ENCODE measurements around the gene S1PR1.
A peak's percentile ranks its signal among the peaks of the same experiment; 100 is the strongest.
"Not testable (repeated sequence)": the region's sequence is repeated elsewhere in the genome, so short reads cannot be mapped to it uniquely, and the experiment has no call there.

The S1PR1 gene

DNA sequence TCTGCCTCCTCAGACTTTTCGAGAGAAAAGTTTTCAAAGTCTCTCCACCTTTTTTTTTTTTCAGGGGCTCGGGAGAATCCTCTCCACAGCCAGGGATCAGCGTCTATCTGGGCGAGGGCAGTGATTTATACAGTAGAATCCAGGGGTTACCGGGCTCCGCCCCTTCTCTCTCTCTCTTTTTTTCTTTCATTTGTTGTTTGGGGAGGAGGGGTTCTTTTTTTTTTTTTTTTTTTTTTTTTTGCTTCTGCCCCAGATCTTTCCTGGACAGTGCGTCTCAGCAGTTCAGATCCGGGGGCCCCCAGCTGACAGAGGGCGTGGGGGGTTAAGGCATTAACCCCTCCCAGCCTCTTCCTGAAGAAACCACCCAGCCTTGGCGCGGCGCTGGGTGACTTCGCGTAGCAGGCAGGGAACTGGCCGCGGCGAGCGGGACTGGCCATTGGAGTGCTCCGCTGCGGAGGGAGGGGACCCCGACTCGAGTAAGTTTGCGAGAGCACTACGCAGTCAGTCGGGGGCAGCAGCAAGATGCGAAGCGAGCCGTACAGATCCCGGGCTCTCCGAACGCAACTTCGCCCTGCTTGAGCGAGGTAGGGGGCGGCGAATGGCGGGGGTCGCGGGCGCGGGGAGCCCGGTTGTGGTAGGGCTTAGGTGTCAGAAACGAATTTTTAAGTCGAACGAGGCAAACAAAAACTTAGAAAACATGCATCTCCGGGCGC is at the start of gene S1PR1:
TSS of gene S1PR1 (plus strand) at position 504 of the 713 bp plus-strand sequence. CDS start 1,966 bp downstream, outside the sequence.
- peak; percentile 58 for DNase-seq

DNA sequence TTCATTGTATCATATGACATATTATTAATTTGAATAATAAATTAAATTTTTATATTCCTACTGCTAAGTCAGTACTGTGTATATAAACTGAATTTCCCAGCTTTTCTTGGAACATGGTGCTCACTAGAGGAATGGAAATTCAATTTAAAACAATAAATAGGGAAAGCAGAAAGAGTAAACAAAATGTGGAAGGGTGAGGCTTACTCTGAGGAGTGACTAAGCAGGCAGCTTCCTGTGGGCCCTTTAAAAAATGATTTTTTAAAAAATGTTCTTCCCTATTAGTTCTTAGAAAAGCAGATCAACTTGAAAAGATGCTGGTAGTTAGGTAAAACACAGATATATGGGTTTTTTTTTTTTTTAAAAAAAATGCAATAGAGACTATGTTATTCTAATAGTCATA is 49.5 kb upstream of the S1PR1 start:
- peak; percentile 33 for DNase-seq

DNA sequence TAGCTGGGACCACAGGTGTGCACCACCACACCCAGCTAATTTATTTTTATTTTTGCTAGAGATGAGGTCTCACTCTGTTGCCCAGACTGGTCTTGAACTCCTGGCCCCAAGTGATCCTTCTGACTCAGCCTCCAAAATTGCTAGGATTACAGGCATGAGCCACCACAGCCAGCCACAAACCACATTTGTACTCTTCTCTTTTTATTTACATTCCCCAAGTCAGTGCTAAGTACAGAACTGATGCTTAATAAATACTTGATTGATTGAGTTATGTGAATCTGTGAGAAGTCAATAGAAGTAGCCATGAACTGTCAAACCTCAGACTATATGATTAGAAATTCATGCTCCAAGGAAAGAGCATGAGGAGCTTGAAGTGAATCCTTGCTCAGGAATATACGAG is 48.5 kb upstream of the S1PR1 start:
- DNase-seq: no peak

DNA sequence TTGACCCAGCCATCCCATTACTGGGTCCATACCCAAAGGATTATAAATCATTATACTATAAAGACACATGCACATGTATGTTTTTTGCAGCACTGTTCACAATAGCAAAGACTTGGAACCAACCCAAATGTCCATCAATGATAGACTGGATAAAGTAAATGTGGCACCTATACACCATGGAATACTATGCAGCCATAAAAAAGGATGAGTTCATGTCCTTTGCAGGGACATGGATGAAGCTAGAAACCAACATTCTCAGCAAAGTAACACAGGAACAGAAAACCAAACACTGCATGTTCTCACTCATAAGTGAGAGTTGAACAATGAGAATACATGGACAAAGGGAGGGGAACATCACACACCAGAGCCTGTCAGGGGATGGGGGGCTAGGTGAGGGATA is 47.9 kb upstream of the S1PR1 start:
- DNase-seq: not testable (repeated sequence)

DNA sequence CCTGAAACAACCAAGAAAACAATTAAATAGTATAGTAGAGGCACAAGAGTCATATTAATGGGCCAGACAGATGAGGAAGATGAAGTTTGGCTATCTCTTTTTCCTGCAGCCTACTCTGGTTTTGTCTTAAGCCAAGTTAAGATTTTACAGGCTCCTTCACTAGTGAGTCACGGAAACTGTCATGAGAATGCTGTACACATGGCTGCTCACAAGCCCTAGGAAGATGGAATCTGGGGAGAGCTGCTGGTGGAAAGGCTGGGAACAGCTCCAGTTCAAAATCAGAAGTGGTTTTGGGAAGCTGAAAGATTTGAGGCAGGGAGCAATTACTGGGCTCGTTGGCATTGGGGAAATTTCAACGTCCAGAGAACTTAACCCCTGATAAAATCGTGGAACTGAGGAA is 46.4 kb upstream of the S1PR1 start:
- no peak for DNase-seq

DNA sequence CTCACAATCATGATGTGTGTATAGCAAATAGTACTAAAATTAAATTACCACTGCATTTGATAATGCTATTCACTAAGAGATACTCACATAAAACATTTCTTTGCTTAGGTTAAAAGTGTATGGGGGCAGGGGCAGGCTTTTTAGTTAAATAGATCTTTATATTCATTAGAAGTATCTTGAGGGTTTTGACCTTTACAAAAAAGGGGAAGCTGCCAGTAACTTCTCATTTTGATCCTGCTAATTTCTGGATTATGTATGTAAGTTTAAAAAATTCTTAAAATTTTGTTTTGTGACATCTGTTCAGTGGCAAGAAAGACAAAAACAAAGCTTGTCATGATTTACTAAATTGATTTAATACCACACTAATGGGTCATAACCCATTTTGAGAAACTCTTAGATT is 45.8 kb upstream of the S1PR1 start:
- DNase-seq: peak; percentile 45

DNA sequence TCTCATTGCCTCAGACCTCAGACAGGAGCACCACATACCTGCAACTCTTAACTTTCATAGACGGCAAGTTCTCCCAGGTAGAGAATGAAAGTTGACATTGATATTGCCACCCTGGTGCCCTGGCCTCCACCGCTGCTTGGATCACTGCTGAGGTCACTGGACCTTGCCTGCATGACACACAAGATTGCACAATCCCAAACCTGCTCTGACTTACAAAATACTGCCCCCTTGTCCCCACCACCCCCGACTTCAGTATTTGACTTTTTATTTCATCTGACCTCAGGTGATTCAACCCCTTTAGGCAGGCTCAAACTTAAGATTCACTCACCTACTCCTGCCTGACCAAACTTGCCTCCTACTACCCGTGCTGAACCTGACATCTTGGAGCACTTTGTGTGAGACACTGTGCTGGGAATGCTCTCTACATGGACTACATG is 43.1 kb upstream of the S1PR1 start:
- peak; percentile 19 for DNase-seq

DNA sequence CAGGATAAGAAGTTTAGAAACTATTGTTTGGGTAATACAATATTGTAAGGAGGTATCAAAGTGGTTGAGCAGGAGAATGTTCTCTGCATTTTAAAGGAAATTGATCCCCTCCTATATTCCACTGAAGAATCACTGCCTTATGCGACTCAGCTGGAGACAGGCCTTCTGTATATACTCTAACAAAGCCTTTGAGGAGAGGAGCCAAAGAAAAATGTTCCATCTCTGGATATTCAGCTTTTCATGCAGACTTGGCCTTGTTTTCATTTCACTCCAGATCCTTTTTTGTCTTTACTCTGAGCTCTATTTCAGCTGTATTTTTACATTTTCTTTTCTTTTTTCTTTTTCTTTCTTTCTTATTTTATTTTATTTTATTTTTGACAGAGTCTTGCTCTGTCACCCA is 42.1 kb upstream of the S1PR1 start:
- DNase-seq: no peak

DNA sequence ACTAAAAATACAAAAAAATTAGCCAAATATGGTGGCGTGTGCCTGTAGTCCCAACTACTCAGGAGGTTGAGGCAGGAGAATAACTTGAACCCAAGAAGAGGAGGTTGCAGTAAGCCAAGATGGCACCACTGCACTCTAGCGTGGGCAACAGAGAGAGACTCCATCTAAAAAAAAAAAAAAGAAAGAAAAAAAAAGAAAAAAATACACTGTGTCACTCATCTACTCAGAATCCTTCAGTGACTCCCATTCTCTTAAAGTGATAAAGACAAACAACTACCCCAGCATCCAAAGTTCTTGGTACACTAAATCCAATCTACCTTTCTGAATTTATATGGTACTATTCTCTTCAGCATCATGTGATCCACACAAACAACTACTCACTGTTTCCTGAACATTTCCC is 40.2 kb upstream of the S1PR1 start:
- no peak for DNase-seq

DNA sequence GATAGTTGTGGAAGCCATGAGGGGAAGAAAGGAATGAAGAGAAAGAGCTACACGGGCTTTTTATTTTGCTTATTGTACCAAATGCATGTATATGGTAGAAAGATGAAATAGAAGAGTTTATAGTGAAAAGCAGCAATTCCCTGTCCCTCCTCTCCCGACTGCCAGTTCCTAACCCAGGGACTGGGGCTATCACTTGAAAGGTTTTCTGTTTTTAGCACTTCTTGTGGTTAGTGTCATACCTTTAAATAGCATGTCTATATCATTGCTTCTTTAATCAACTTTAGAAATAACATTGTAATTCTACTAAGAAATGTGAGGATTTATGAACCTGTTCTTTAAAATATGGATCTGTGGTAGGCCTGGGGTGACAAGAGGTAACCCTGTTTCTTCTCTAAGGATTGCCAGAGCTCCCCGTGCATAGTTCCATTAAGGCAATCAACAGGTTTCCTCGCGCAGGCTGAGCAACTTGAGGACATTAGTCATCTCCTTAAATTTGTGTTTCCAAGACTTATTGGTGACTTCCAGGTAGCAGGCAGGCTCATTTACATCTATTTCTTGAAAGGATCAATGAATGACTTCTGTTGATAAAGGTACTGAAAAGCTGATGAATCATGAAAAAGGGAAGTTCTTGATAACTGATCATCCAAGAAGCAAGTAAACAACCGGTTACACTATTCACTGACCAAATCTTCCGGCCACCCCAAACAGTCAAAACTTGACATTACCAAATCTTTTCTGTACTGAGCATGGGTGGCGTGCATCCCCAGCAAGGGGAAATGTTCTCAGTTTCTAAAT is 37.8 kb upstream of the S1PR1 start:
- DNase-seq: peak; percentile 29

DNA sequence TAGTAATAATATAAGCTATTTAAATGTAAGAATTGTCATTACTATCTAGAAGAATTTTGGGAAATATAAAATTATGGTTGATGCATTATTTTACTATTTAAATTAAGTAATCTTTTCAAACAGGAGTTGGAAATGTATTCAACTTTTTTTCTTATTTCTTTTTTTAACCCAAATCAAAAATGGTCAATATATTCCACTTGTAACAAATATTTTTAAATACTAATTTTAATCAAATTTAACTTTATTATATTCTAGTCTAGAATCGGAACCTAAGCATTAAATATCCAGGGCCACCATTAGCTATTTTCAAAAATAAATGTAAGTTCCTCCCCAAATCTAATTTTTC is 37.2 kb upstream of the S1PR1 start:
- no peak for DNase-seq

DNA sequence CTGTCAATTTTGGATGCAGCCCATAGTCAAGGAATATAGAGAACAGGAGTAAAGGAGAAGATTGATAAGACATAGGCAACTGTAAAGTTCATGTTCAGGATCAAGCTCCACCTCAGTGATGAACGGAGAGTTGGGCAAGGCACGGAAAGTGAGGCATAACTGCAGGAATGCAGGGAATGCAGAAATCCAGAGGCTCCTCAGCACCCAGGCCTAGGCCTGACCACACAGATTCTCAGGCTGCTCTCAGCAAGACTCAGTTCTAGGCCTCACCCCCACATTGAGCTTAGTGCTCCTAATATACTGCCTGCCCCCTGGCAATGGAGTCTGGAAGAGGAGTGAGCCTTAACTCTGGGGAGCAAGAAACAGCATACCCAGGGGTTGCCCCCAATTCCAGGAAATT is 36.3 kb upstream of the S1PR1 start:
- no peak for DNase-seq

DNA sequence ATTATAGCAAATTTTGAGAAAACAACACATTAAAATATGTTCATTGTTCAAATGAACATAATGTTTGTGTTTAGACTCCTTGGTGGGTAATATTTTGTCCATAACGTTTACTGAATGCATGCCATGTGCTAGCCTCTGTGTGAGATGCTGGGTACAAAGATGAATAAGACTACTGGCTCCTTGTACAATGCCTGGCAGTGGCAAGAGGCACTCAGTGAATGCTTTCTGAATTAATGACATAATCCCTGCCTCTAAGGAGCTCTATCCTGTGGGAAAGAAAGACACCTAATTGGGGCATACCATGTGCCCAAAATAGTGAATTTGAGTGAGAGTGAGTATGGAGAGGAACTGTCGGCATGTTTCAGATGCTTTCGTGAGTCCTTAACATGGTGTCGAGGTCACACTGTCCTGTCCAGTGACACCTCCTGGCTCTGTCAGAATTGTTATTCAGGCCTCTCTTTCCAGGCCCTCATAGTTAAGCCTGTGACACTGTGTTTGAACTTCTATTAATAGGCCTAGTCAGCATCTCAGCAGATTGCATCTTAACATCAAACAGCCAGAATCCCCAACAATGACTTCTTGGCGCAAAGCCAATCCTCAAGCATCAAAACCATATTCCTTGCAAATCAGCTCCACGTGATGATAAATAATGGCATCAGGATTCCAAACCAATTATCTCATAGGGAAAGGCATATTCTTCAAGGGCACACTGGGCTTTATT is 32.8 kb upstream of the S1PR1 start:
- no peak for DNase-seq

DNA sequence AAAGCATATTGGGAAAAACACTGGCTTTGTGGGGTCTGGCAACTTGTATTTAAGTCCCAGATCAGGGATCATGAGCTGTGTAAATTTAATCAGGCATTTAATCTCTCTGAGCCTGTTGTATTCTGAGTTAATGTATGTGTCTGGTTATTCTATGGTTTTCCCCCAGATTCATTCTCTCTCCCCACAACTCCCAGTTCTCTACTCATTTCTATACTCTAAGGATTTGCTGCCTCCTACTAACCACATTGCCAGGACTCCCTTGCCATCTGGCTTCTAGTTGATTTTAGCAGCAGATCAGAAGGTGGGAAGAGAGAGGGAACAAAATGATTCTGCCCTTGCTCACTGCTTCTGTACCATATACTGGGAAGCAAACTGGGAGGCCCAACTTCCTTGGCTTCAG is 31.4 kb upstream of the S1PR1 start:
- DNase-seq: no peak

DNA sequence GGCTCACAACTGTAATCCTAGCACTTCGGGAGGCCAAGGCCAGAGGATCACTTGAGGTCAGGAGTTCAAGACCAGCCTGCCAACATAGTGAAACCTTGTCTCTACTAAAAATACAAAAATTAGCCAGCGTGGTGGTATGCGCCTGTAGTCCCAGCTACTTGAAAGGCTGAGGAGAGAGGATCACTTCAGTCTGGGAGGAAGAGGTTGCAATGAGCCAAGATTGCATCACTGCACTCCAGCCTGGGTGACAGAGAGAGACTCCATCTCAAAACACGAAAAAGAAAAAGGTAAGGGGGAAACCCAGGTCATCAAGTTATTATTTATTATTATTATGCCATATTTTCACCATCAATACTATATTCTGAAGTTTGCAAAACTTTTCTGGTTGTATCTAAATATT is 30.7 kb upstream of the S1PR1 start:
- DNase-seq: not testable (repeated sequence)

DNA sequence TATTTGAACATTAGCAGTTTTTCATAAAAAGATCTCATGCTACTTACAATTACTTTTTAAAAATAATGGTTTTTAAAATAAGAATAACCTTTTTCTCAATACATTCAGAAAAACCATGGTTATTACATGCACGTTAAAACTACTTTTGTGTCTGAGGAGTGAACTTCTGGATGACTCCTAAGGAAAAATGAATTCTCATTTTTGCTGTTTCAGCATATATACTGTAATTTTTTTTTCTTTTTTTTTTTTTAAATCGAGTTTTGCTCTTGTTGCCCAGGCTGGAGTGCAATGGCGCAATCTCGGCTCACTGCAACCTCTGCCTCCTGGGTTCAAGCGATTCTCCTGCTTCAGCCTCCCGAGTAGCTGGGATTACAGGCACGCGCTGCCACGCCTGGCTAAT is 29.5 kb upstream of the S1PR1 start:
- DNase-seq: not testable (repeated sequence)

DNA sequence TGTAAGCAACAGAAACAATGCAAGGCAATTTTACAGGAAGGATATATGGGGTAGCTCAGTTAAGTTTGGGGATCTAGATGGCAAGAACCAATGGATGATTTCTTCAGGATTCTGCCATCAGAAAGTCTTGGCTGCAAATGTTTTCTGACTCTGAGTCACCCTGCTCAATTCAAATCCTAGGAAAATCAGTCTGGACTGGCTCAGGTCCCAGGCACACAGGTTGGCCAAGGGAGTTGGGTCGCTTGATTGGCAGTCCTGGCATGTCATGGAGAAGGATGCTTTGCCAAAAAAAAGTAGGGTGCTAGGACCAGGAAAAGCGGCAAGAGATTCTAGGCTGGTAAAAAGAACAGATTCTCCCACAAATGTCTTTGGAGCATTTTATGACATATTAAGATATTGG is 28.9 kb upstream of the S1PR1 start:
- DNase-seq: no peak

DNA sequence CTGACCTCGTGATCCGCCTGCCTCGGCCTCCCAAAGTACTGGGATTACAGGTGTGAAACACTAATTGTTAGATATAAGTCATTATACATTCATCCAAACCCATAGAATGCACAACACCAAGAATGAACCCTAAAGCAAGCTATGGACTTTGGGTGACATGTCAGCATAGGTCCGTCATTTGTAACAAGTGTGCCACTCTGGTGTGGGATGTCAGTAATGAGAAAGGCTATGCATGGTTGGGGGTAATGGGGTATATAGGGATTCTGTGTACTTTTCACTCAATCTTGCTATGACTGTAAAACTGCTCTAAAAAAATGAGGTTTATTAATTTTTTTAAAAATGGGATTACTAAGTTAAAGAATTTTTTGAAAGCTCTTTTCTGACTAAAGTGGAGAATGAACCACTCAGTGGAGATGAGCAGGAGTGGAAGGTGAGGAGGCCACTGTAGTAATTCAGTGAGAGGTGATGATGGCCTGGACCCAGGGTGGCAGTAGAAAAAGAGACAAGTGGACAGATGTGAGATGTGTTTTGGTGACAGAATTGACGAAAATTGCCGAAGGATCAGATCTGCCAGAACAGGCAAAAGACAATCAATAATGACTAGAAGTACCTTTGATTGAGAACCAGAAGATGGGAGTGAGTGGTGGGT is 21.3 kb upstream of the S1PR1 start:
- no peak for DNase-seq

DNA sequence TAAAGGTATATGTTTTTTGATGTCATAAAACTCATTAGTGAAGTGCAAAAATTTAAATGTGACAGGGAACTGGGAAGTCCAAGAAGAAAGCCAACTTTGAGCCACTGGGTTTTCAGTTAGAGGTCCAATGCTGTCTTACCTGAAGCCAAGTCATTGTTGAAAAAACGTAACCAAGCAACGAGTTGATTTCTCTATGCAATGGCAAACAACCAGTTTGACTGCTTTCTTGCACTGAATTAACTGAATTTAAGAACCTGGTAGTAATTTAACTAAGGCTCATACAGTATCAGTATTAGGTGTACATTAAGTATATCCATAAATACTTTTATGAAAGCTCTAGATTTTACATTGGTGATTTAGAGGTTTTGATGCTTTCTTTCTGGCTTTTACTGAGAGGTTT is 20.2 kb upstream of the S1PR1 start:
- DNase-seq: no peak

DNA sequence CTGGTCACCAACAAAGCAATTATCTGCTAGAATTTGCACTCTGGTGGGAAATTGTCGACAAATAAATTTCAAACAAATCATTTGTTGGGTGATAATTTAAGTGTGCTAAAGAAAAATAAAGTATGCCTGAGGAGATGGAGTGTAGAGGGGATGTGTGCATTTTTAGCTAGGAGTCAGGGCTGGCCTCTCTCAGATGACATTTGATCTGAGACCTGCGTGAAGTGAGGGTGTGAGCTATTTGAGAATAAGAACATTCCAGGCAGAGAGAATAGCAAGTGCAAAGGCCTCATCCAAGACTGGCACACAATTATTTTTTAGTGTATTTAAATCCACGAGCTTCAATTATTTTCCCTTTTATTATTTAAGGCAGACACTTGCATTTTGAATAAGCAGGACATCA is 19.7 kb upstream of the S1PR1 start:
- no peak for DNase-seq

DNA sequence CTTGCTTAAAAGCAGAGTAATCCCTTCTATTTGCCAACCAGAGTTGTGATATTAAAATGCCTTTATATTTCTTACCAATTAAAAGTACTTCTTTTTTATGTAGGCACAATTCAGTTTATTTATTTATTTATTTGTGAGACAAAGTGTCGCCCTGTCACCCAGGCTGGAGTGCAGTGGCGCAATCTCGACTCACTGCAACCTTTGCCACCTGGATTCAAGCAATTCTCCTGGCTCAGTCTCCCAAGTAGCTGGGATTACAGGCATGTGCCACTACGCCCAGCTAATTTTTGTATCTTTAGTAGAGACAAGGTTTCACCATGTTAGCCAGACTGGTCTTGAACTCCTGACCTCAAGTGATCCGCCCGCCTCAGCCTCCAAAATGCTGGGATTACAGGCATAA is 17.9 kb upstream of the S1PR1 start:
- DNase-seq: not testable (repeated sequence)

DNA sequence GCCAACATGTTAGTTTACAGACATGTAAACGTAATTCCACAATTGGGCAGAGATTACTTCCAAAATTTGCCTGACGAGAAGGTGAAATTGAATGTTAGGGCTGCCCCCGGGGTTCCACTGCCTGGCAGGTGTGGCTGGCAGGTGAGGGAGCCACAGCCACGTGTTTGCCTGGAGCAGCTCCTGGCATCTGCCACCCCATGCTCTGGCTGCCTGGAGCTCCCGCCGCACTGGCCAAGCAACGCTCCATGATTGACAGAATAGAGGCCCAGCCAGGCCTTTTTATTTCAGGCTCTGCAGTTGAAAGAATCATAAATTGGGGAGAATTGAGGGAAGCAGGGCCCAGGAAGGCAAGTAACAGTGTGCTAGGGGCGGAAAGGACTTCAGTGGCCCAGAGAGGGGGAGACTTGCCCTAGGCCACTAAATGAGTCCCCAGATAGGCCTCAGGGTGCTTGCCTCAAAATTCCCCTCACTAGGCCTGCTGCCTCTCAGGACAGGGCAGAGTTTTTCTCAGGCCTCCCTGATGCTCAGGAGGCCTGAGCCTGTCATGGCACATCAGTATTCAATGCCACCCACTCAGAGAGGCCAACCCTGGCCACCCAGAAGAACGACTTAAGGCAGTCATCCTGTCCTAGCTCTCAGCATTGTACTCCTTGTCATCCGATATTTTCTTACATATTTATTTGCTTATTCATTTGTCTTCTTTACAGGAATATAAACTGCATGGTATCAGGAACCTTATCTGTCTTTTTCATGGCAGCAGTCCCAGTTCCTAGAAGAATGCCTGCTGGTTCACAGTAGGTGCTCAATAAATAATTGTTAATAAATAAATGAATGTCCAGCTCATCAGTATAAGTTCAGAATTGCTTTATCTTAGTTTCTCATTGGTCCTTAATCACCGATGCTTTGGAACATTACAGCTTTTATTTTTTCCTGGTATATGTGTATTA is 16.6 kb upstream of the S1PR1 start:
- no peak for DNase-seq

Measured in suppressor macrophage treated with lipopolysaccharide for 4 hours (primary cell).